ENCODE results near the gene DUOX2.

DNA sequence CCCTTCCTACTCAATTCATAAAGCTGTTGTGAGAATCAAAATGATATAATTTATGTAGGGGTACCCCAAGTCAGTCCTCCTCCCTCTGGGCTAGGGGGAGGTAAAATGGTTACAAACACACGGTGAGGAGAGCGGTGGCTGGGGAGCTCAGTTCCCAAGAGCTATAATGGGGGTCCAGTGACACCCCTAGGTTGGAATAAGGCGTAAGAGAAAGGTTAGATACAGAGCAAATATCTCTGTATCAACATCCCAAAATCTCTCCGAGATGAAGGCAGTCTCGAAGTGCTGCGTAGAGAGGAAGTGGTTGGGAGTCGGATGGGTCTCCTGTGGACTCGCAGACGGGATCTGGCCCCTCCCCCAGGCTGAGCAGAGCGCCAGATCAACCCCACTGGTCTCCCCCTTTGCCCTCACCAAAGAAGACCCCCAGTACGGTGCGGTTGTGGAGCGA, 1.8 kb downstream of the DUOX2 start:
- TF ChIP-seq, protein P1, sequence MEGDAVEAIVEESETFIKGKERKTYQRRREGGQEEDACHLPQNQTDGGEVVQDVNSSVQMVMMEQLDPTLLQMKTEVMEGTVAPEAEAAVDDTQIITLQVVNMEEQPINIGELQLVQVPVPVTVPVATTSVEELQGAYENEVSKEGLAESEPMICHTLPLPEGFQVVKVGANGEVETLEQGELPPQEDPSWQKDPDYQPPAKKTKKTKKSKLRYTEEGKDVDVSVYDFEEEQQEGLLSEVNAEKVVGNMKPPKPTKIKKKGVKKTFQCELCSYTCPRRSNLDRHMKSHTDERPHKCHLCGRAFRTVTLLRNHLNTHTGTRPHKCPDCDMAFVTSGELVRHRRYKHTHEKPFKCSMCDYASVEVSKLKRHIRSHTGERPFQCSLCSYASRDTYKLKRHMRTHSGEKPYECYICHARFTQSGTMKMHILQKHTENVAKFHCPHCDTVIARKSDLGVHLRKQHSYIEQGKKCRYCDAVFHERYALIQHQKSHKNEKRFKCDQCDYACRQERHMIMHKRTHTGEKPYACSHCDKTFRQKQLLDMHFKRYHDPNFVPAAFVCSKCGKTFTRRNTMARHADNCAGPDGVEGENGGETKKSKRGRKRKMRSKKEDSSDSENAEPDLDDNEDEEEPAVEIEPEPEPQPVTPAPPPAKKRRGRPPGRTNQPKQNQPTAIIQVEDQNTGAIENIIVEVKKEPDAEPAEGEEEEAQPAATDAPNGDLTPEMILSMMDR (tag by site-specific recombination; IDR thresholded peaks at IDR 0.05) = no peak
- TF ChIP-seq ZBTB20 (tag by site-specific recombination; IDR thresholded peaks at IDR 0.05) (no peak), ZBTB8A (tag by site-specific recombination; IDR thresholded peaks at IDR 0.05) (no peak)

All from HEK293 (cell line).